Mesothelial cell of epicardium (in vitro differentiated cells): ENCODE data around the gene TRAPPC12. TPM values are rescaled to one million over a fixed set of nuclear protein-coding genes. Genes with fewer than 3 reads are reported as not detected.

Experiments
- DNase-seq, 2 experiments: peaks; one replicate each; pipeline ENCODE4 v3.0.0; 2021; ENCODE audit warnings: low spot score in 2 of 2; ENCODE audit not compliant: unreplicated experiment in 2 of 2
- H3K27ac Mint-ChIP-seq: 2 replicates; pipeline ENCODE4 v1.8.0; 2021; ENCODE audit warnings: mixed read lengths
- H3K27me3 Mint-ChIP-seq: 2 replicates; pipeline ENCODE4 v1.8.0; 2021; ENCODE audit warnings: low read depth, mixed read lengths
- H3K36me3 Mint-ChIP-seq: 2 replicates; pipeline ENCODE4 v1.8.0; 2021; ENCODE audit warnings: mixed read lengths
- H3K4me1 Mint-ChIP-seq: 2 replicates; pipeline ENCODE4 v1.8.0; 2021; ENCODE audit warnings: mixed read lengths
- H3K4me3 Mint-ChIP-seq: 2 replicates; pipeline ENCODE4 v1.8.0; 2021; ENCODE audit warnings: mild to moderate bottlenecking, moderate library complexity, mixed read lengths
- H3K9me3 Mint-ChIP-seq: 2 replicates; pipeline ENCODE4 v1.8.0; 2021; ENCODE audit warnings: mixed read lengths
- total RNA-seq: library from RNA; stranded (reverse); gene quantifications from 3 replicates; pipeline ENCODE4 v1.2.1, GENCODE V29; 2021
- TF ChIP-seq, protein P1 (sequence below): fragments of 200-600 bp; sonication (generic); IDR thresholded peaks from one replicate; pipeline ENCODE4 v1.5.0; 2021; ENCODE audit warnings: antibody characterized with exemption; ENCODE audit not compliant: unreplicated experiment

Gene TRAPPC12
- total RNA-seq, 1 donor from 2014 or later = 134 TPM

DNA sequence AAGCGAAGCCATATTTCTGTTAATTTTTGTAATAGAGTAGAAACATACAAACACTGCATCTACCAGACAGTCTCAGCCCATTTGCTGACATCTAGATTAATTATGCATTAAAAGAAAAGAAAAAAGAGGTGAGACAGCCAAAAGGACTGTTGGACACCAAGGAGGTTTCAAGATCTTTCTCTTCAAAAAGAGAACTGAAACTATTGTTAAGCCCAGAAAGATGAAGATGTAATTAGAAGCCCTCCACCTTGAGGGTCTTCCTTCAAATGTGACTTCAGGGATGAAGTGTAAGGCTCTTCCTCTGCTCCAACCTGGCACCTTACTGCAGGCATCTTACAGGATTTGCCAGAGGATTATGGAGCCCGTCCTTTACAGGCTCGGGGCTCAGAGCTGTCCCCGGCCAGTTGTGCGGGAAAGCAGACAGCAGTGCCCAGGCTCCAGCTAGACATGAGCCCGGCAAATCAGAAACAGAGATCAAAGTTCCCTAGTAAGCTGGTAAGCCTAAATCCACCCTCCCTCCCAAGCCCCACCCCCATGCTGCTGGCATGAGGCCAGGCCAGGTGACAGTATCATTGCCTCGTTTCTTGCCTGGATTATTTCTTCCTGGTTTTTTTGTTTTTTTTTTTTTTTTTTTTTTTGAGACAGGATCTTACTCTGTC is 101.0 kb downstream of the TRAPPC12 start:
- no peaks in the 10 kb centered on the region for H3K4me1 Mint-ChIP-seq
- peaks cover 2% of the 10 kb centered on the region for H3K9me3 Mint-ChIP-seq
- TF ChIP-seq, protein P1, sequence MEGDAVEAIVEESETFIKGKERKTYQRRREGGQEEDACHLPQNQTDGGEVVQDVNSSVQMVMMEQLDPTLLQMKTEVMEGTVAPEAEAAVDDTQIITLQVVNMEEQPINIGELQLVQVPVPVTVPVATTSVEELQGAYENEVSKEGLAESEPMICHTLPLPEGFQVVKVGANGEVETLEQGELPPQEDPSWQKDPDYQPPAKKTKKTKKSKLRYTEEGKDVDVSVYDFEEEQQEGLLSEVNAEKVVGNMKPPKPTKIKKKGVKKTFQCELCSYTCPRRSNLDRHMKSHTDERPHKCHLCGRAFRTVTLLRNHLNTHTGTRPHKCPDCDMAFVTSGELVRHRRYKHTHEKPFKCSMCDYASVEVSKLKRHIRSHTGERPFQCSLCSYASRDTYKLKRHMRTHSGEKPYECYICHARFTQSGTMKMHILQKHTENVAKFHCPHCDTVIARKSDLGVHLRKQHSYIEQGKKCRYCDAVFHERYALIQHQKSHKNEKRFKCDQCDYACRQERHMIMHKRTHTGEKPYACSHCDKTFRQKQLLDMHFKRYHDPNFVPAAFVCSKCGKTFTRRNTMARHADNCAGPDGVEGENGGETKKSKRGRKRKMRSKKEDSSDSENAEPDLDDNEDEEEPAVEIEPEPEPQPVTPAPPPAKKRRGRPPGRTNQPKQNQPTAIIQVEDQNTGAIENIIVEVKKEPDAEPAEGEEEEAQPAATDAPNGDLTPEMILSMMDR = no peak
- DNase-seq = no peak
- H3K36me3 Mint-ChIP-seq = peaks cover 28% of the 10 kb centered on the region
- H3K4me3 Mint-ChIP-seq = no peak overlapping the region
- no peak overlapping the region for H3K27ac Mint-ChIP-seq
- no peaks in the 10 kb centered on the region for H3K27me3 Mint-ChIP-seq

DNA sequence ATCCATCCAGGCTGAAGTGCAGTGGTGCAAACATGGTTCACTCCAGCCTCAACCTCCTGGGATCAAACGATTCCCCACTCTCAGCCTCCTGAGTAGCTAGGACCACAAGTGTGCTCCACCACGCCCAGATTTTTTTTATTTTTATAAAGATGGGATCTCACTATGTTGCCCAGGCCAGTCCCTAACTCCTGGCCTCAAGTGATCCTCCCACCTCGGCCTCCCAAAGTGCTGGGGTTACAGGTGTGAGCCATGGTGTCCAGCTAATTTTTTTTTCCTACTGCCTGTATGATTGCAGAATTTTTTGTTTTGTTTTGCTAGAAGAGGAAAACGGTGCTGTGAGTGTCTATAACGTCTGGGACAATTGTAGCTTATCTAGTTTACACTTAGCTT is 101.5 kb downstream of the TRAPPC12 start:
- H3K4me3 Mint-ChIP-seq = no peak overlapping the region
- TF ChIP-seq, protein P1 = no peak
- no peak overlapping the region for H3K27ac Mint-ChIP-seq
- H3K27me3 Mint-ChIP-seq = no peaks in the 10 kb centered on the region
- H3K9me3 Mint-ChIP-seq = peaks cover 4% of the 10 kb centered on the region
- DNase-seq = no peak
- no peaks in the 10 kb centered on the region for H3K4me1 Mint-ChIP-seq
- peaks cover 33% of the 10 kb centered on the region for H3K36me3 Mint-ChIP-seq

DNA sequence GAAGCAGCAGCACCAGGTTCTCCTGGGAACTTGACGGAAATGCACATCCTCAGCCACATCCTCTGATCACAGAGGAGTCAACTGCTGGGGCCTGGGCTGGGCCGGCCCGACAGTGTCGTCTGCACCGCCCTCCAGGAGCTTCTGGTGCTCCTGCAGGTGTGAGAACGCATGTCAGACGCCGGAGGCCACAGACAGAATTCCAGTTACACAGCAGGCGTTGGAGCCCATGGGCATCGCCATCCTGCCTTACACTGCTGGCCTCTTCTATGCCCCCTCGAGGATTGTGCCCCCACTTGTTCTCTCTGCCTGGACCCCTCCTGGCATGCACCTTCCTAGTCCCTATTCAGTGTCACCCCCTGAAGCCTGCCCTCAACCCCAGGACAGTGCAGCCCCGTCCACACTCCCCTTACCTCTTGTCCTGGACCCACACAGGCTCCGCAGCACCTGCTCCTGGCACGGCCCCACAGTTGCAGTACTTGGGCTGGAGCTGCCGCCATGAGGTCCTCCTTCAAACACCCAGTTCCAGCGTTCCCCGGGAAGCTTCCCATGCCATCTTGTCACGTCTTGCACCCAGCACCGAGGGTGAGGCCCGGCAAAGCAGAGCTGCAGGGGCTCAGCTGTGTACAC is 102.4 kb downstream of the TRAPPC12 start:
- Mint-ChIP-seq H3K9me3 (peaks cover 4% of the 10 kb centered on the region), H3K4me3 (no peak overlapping the region), H3K27me3 (no peaks in the 10 kb centered on the region), H3K27ac (no peak overlapping the region), H3K4me1 (no peaks in the 10 kb centered on the region), H3K36me3 (peaks cover 31% of the 10 kb centered on the region)
- DNase-seq = no peak
- TF ChIP-seq, protein P1 = no peak

DNA sequence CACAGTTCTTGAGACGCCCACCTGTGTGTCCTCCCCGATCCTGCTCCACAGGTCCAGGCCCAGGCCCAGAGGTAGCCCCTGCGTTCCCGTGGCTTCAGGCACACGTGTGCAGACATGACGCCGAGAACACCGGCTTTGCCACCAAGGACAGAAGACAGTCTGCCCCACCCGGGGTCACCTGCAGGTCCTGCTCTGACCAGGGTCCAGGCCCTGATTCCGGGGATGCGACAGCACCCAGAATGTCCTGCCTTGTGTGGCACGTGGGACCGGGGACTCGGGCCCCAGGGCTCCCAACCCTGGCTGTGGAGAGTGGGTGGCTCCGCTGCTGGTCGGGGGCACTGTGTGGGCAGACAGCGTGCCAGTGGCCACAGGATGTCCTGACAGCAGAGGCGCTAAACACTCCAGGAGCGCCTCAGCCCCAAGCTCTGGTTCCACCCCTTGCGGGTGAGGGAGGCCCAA is 102.9 kb downstream of the TRAPPC12 start:
- H3K36me3 Mint-ChIP-seq = peaks cover 31% of the 10 kb centered on the region
- H3K4me3 Mint-ChIP-seq = no peak overlapping the region
- TF ChIP-seq, protein P1 = no peak
- no peaks in the 10 kb centered on the region for H3K27me3 Mint-ChIP-seq
- H3K27ac Mint-ChIP-seq = no peak overlapping the region
- peaks cover 4% of the 10 kb centered on the region for H3K9me3 Mint-ChIP-seq
- no peak for DNase-seq
- H3K4me1 Mint-ChIP-seq = no peaks in the 10 kb centered on the region

DNA sequence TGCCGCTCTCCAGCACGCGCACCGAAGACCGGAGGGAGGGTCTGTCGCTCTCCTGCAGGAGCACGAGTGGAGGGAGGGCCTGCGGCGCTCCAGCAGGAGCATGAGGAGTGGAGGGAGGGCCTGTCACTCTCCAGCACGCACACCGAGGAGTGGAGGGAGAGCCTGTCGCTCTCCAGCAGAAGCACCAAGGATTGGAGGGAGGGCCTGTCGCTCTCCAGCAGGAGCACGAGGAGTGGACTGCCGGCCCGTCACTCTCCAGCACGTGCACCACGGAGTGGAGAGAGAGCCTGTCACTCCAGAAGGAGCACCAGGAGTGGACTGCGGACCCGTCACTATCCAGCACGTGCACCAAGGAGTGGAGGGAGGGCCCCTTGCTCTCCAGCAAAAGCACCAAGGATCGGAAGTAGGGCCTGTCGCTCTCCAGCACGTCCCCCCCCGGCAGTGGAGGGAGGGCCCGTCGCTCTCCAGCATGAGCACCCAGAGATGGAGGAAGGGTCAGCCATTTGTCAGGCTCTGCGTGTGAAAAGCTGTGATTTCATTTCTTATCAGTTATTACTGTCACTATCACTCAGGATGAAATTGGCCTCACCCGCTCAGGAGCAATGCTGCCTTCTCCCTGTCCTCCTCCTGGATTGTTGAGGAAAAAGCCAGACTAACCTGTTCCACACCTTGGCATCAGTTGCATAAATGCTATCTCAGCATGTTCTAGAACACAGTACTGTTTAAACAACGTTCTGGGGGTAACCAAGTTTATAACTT is 103.9 kb downstream of the TRAPPC12 start:
- no peak overlapping the region for H3K4me3 Mint-ChIP-seq
- H3K4me1 Mint-ChIP-seq = no peaks in the 10 kb centered on the region
- DNase-seq = no peak
- H3K27ac Mint-ChIP-seq = no peak overlapping the region
- peaks cover 4% of the 10 kb centered on the region for H3K9me3 Mint-ChIP-seq
- peaks cover 28% of the 10 kb centered on the region for H3K36me3 Mint-ChIP-seq
- no peaks in the 10 kb centered on the region for H3K27me3 Mint-ChIP-seq
- TF ChIP-seq, protein P1 = no peak
